Thymus (tissue), 11 donors: ENCODE data around the gene OR2A5. TPM values are rescaled to one million over a fixed set of nuclear protein-coding genes. Genes with fewer than 3 reads are reported as not detected.

Experiments used
- DNase-seq, 9 donors: peaks; one replicate each; pipeline ENCODE4 v3.0.0-alpha.2; 2013; ENCODE audit warnings: low spot score in 9 of 9, low read depth in 6 of 9, missing footprints in 1 of 9
- H3K27ac ChIP-seq, 2 donors: one replicate each; pipeline ENCODE4 v1.5.1; 2013; ENCODE audit warnings: control low read depth in 1 of 2, low read depth in 1 of 2, low read length in 1 of 2, mild to moderate bottlenecking in 1 of 2, moderate library complexity in 1 of 2
- H3K27me3 ChIP-seq, 2 donors: one replicate each; pipeline ENCODE4 v1.5.1; 2013; ENCODE audit warnings: low read length in 1 of 2; ENCODE audit not compliant: control insufficient read depth in 2 of 2, insufficient read depth in 1 of 2
- H3K36me3 ChIP-seq, 2 donors: one replicate each; pipeline ENCODE4 v1.5.1; 2013; ENCODE audit warnings: low read length in 1 of 2, mild to moderate bottlenecking in 1 of 2, moderate library complexity in 1 of 2; ENCODE audit not compliant: control insufficient read depth in 2 of 2, insufficient read depth in 2 of 2
- H3K4me1 ChIP-seq, 2 donors: one replicate each; pipeline ENCODE4 v1.5.1; 2013; ENCODE audit warnings: low read length in 2 of 2; ENCODE audit not compliant: control insufficient read depth in 2 of 2, insufficient read depth in 2 of 2
- H3K4me3 ChIP-seq, 2 donors: one replicate each; pipeline ENCODE4 v1.5.1; 2013; ENCODE audit warnings: low read length in 2 of 2, control low read depth in 1 of 2, mild to moderate bottlenecking in 1 of 2
- H3K9me3 ChIP-seq, 2 donors: one replicate each; pipeline ENCODE4 v1.5.1; 2013; ENCODE audit warnings: low read length in 1 of 2, mild to moderate bottlenecking in 1 of 2; ENCODE audit not compliant: control insufficient read depth in 2 of 2, insufficient read depth in 1 of 2
- WGBS: extraction: QIAGEN DNeasy Blood & Tissue Kit; methylation state at CpG from one replicate; pipeline ENCODE4 v1.1.7; 2013; 5-methylcytosine and 5-hydroxymethylcytosine counted together
- polyA plus RNA-seq: library from polyadenylated mRNA; stranded (reverse); fragments of 200-250 nt; gene quantifications from one replicate; pipeline ENCODE4 v1.2.3, GENCODE V29; 2013
- total RNA-seq: library from RNA; stranded (reverse); fragments of 120-200 nt; gene quantifications from one replicate; pipeline ENCODE4 v1.2.4, GENCODE V29; 2013
- donor health status: healthy.

Gene OR2A5
- total and polyA plus RNA-seq, 2 donors: 0.02 TPM; not detected in 1

DNA sequence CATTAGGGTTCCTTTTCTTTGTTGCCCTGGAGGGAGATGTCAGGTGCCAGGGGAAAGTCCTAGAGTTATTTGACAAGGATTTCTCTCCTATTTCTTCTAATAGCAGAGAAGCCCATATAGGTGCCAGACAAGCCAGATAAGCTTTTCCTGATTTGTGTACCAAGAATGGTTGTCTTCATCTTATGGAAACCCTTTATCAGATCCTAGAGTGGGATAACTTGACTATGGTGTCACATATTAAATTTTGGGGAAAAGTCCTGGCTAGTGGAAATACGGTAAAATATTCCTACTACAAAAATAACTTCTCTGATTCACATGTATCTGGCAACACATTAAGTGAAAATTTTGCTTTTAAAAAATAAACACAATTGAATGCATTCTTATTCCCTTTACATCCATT, 38.5 kb downstream of the OR2A5 start:
- no peaks in the 10 kb centered on the region for H3K9me3 ChIP-seq
- H3K36me3 ChIP-seq: no peaks in the 10 kb centered on the region
- H3K4me3 ChIP-seq: no peak overlapping the region
- no peaks in the 10 kb centered on the region for H3K4me1 ChIP-seq
- no peak overlapping the region for H3K27ac ChIP-seq
- DNase-seq: no peak
- H3K27me3 ChIP-seq: no peaks in the 10 kb centered on the region
- 99% methylated on average over 1 of the region's 1 CpG for WGBS

DNA sequence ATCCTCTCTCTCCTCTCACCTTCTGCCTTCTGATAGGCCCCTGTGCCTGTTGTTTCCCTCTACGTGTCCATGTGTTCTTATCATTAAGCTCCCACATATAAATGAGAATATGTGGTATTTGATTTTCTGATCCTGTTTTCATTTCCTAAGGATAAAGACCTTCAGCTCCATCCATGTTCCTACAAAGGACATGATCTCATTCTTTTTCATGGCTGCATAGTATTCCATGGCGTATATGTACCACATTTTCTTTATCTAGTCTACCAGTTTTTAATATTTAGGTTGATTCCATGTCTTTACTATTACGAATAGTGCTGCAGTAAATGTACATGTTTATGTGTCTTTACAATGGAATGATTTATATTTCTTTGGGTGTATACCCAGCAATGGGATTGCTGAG, 41.9 kb downstream of the OR2A5 start:
- H3K9me3 ChIP-seq: no peaks in the 10 kb centered on the region
- H3K27me3 ChIP-seq: no peaks in the 10 kb centered on the region
- H3K4me1 ChIP-seq: no peaks in the 10 kb centered on the region
- H3K27ac ChIP-seq: no peak overlapping the region
- no peaks in the 10 kb centered on the region for H3K36me3 ChIP-seq
- WGBS: 95% methylated on average over 3 of the region's 3 CpGs
- no peak overlapping the region for H3K4me3 ChIP-seq
- no peak for DNase-seq

DNA sequence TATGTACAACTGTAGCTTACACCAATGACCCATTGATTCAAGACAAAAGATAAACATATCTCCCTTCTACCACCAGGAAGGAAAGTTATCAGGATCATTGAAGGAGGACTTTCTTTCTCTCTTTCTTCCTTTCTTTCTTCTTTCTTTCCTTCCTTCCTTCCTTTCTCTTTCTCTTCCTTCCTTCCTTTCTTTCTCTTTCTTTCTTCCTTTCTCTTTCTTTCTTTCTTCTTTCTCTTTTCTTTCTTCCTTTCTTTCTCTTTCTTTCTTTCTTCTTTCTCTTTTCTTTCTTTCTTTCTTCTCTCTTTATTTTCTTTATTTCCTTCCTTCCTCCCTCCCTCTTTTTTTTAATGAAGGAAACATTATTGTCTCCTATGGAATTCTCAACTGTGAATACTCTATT, 50.0 kb downstream of the OR2A5 start:
- H3K9me3 ChIP-seq: no peaks in the 10 kb centered on the region
- no peak overlapping the region for H3K27ac ChIP-seq
- no peaks in the 10 kb centered on the region for H3K4me1 ChIP-seq
- no peak for DNase-seq
- H3K4me3 ChIP-seq: no peak overlapping the region
- H3K27me3 ChIP-seq: no peaks in the 10 kb centered on the region
- no peaks in the 10 kb centered on the region for H3K36me3 ChIP-seq

DNA sequence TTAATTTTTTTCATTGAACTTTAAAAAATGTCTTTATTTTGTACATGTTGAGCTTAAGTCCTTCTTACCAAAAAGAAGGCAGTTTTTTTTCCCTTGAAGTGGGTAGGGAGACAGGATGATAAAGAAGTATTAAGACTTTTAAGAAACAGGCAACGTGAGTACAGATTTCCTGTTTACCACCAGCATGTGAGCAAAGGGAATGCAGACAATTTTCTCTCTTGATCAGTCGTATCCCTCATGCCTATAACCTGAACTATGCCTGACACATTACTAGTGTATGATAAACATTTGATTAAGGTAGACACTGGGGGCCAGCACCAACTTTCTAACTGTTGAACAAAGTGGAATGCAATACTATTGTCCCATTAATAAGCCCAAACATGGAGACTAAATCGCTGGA, 51.9 kb downstream of the OR2A5 start:
- 33% methylated on average over 3 of the region's 3 CpGs for WGBS
- H3K36me3 ChIP-seq: no peaks in the 10 kb centered on the region
- H3K4me3 ChIP-seq: no peak overlapping the region
- H3K9me3 ChIP-seq: no peaks in the 10 kb centered on the region
- DNase-seq: no peak
- H3K27ac ChIP-seq: no peak overlapping the region
- H3K27me3 ChIP-seq: no peaks in the 10 kb centered on the region
- no peaks in the 10 kb centered on the region for H3K4me1 ChIP-seq

DNA sequence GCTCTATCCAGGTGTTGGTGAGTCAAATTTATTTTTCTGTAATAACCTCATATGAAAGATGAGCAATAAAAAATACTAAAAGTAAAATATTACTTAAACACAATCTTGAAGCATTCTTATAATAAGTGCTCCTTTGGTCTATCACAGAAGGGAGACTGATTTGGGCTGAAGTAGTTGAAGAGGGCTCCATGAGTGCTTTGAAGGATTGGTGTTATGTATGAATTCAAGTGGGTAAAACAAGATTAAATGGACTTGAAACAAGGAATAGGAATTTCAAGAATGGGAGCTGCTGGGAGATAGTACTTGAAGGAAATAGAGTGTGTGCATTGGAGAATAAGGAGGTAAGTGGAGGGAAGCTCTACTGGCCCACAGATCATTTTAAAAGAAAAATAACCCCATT, 53.3 kb downstream of the OR2A5 start:
- DNase-seq: no peak

DNA sequence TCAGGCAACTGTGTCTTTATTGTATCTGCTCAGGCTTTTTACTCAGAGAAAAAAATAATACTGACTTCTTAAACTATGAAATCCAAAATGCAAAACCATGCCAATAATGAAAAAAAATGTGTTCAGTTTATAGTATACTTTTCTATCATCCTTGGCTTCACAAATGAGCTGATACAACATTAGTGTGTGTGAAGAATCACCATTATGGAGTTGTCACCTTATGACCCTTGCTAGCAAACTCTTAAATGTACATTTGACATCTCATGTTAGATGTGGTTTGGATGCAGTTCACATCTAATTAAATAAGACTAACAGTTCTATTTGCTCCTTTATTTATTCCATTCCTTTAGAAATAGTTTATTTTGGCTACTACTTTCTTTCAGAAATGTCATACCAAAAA, 56.5 kb downstream of the OR2A5 start:
- Histone ChIP-seq H3K36me3 (no peaks in the 10 kb centered on the region), H3K27me3 (no peaks in the 10 kb centered on the region), H3K9me3 (no peaks in the 10 kb centered on the region), H3K4me3 (no peak overlapping the region), H3K27ac (no peak overlapping the region), H3K4me1 (no peaks in the 10 kb centered on the region)
- no peak for DNase-seq

More for the DNA sequence above, 53.3 kb downstream of the OR2A5 start:
- H3K36me3 ChIP-seq: no peaks in the 10 kb centered on the region
- no peaks in the 10 kb centered on the region for H3K27me3 ChIP-seq
- H3K4me3 ChIP-seq: no peak overlapping the region
- no peaks in the 10 kb centered on the region for H3K4me1 ChIP-seq
- H3K9me3 ChIP-seq: no peaks in the 10 kb centered on the region
- no peak overlapping the region for H3K27ac ChIP-seq

Other genes with a start within 250 kb of the OR2A5 start
- 18.2 TPM for gene TCAF1, start 146.8 kb upstream of the OR2A5 start, total RNA-seq
- 13.6 TPM for gene TCAF1, start 146.8 kb upstream of the OR2A5 start, polyA plus RNA-seq
- gene OR2F2, start 113.7 kb upstream of the OR2A5 start, total RNA-seq: not detected
- not detected for gene OR2F2, start 113.7 kb upstream of the OR2A5 start, polyA plus RNA-seq
- gene OR2F1, start 94.1 kb upstream of the OR2A5 start, total RNA-seq: not detected
- gene OR2F1, start 94.1 kb upstream of the OR2A5 start, polyA plus RNA-seq: not detected
- not detected for gene OR6B1, start 48.6 kb upstream of the OR2A5 start, total RNA-seq
- not detected for gene OR6B1, start 48.6 kb upstream of the OR2A5 start, polyA plus RNA-seq
- gene OR2A25, start 20.9 kb downstream of the OR2A5 start, total RNA-seq: not detected
- gene OR2A25, start 20.9 kb downstream of the OR2A5 start, polyA plus RNA-seq: 0.05 TPM
- not detected for gene OR2A12, start 37.3 kb downstream of the OR2A5 start, total RNA-seq
- gene OR2A12, start 37.3 kb downstream of the OR2A5 start, polyA plus RNA-seq: not detected
- not detected for gene OR2A2, start 60.6 kb downstream of the OR2A5 start, total RNA-seq
- not detected for gene OR2A2, start 60.6 kb downstream of the OR2A5 start, polyA plus RNA-seq
- gene OR2A14, start 74.2 kb downstream of the OR2A5 start, total RNA-seq: not detected
- not detected for gene OR2A14, start 74.2 kb downstream of the OR2A5 start, polyA plus RNA-seq
- gene CTAGE4, start 134.5 kb downstream of the OR2A5 start, total RNA-seq: 0.28 TPM
- gene CTAGE4, start 134.5 kb downstream of the OR2A5 start, polyA plus RNA-seq: 0.62 TPM
- 1.3 TPM for gene ARHGEF35, start 146.9 kb downstream of the OR2A5 start, total RNA-seq
- gene ARHGEF35, start 146.9 kb downstream of the OR2A5 start, polyA plus RNA-seq: 8.3 TPM
- gene OR2A42, start 190.7 kb downstream of the OR2A5 start, total RNA-seq: not detected
- 0.02 TPM for gene OR2A42, start 190.7 kb downstream of the OR2A5 start, polyA plus RNA-seq
- 0.24 TPM for gene OR2A7, start 215.8 kb downstream of the OR2A5 start, total RNA-seq
- 1.4 TPM for gene OR2A7, start 215.8 kb downstream of the OR2A5 start, polyA plus RNA-seq
- 0.52 TPM for gene CTAGE8, start 220.3 kb downstream of the OR2A5 start, total RNA-seq
- 3.1 TPM for gene CTAGE8, start 220.3 kb downstream of the OR2A5 start, polyA plus RNA-seq